Glutamatergic neuron (in vitro differentiated cells): ENCODE measurements around the gene CDK5R1. TPM values are rescaled to one million over a fixed set of nuclear protein-coding genes. Genes with fewer than 3 reads are reported as not detected.
"Not testable (repeated sequence)": the region's sequence is repeated elsewhere in the genome, so short reads cannot be mapped to it uniquely, and the experiment has no call there.

Source experiments
- DNase-seq: peaks from one replicate; pipeline ENCODE4 v3.0.0; 2022
- H3K27ac Mint-ChIP-seq: one replicate; pipeline ENCODE4 v1.8.0; 2020; ENCODE audit warnings: mild to moderate bottlenecking, mixed read lengths, inconsistent platforms; ENCODE audit not compliant: unreplicated experiment
- H3K27me3 Mint-ChIP-seq: one replicate; pipeline ENCODE4 v1.8.0; 2020; ENCODE audit warnings: mild to moderate bottlenecking, moderate library complexity, mixed read lengths, inconsistent platforms; ENCODE audit not compliant: unreplicated experiment
- H3K36me3 Mint-ChIP-seq: one replicate; pipeline ENCODE4 v1.8.0; 2020; ENCODE audit warnings: mild to moderate bottlenecking, mixed read lengths, inconsistent platforms; ENCODE audit not compliant: unreplicated experiment
- H3K4me1 Mint-ChIP-seq: one replicate; pipeline ENCODE4 v1.8.0; 2020; ENCODE audit warnings: mild to moderate bottlenecking, low read depth, mixed read lengths, inconsistent platforms; ENCODE audit not compliant: unreplicated experiment
- H3K4me3 Mint-ChIP-seq: one replicate; pipeline ENCODE4 v1.8.0; 2020; ENCODE audit warnings: mild to moderate bottlenecking, mixed read lengths, inconsistent platforms; ENCODE audit not compliant: unreplicated experiment
- H3K9me3 Mint-ChIP-seq: one replicate; pipeline ENCODE4 v1.8.0; 2020; ENCODE audit warnings: mild to moderate bottlenecking, moderate library complexity, mixed read lengths, inconsistent platforms; ENCODE audit not compliant: unreplicated experiment
- CTCF ChIP-seq: fragments of 200-600 bp; sonication (generic); IDR thresholded peaks from one replicate; pipeline ENCODE4 v1.5.0; 2021; ENCODE audit not compliant: partially characterized antibody, unreplicated experiment
- total RNA-seq: library from RNA; stranded (reverse); fragmentation: NEBNext Ultra II Directional; extraction: Animal tissue kit (Norgen Biotek cat#: 25700); gene quantifications from one replicate; pipeline ENCODE4 v1.2.1, GENCODE V29; 2021; ENCODE audit not compliant: unreplicated experiment

CDK5R1 gene
- total RNA-seq, 1 donor from 2014 or later = 73.9 TPM

GRCh38 chr17:32449963-32450362, 36.8 kb upstream of the CDK5R1 start:
- TF ChIP-seq CTCF = no peak
- Mint-ChIP-seq H3K27me3 (no peaks in the 10 kb centered on the region), H3K36me3 (no peaks in the 10 kb centered on the region), H3K4me1 (peaks cover 12% of the 10 kb centered on the region), H3K27ac (no peak overlapping the region), H3K4me3 (no peak overlapping the region), H3K9me3 (no peaks in the 10 kb centered on the region)
- no peak for DNase-seq

DNA sequence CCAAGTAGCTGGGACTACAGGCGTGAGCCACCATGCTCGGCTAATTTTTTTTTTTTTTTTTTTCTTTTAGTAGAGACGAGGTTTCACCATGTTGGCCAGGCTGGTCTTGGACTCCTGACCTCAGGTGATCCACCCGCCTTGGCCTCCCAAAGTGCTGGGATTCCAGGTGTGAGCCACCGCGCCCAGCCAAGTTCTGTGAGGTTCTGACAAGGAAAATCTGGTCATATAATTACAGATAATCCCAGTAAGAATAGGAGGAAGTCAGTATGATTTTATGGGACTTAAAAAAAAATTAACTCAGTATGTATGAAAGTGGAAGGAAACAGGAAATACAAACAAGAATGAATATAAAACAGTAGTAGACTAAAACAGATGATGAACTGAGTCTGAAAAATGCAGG, 36.4 kb upstream of the CDK5R1 start:
- DNase-seq, H3K27ac Mint-ChIP-seq, H3K4me3 Mint-ChIP-seq, H3K27me3 Mint-ChIP-seq, H3K9me3 Mint-ChIP-seq, H3K36me3 Mint-ChIP-seq, H3K4me1 Mint-ChIP-seq: not testable (repeated sequence)

DNA sequence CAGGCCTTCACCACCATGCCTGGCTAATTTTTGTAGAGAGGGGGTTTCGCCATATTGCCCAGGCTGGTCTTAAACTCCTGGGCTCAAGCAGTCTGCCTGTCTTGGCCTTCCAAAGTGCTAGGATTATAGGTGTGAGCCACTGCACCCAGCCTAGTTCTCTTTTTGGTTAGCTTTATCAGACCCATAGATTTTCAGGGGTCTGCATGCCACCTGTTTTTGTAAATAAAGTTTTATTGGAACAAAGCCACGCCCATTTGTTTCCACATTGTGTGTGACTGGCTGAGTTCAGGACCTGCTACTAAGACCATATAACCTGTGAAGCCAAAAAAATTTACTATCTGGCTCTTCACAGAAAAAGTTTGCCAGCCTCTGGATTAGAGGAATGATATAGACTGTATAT, 34.9 kb upstream of the CDK5R1 start:
- H3K4me1 Mint-ChIP-seq = peaks cover 2% of the 10 kb centered on the region
- TF ChIP-seq CTCF = no peak
- H3K27ac Mint-ChIP-seq = no peak overlapping the region
- no peak overlapping the region for H3K4me3 Mint-ChIP-seq
- H3K27me3 Mint-ChIP-seq = no peaks in the 10 kb centered on the region
- no peak for DNase-seq
- no peaks in the 10 kb centered on the region for H3K9me3 Mint-ChIP-seq
- no peaks in the 10 kb centered on the region for H3K36me3 Mint-ChIP-seq

- Mint-ChIP-seq H3K9me3 (no peaks in the 10 kb centered on the region), H3K27ac (no peak overlapping the region), H3K27me3 (no peaks in the 10 kb centered on the region), H3K4me3 (no peak overlapping the region), H3K4me1 (no peaks in the 10 kb centered on the region), H3K36me3 (no peaks in the 10 kb centered on the region)
- no peak for DNase-seq
- no peak for TF ChIP-seq CTCF
These were observed 34.5 kb upstream of the CDK5R1 start for GRCh38 chr17:32452281-32452680.

GRCh38 chr17:32453370-32453769, 33.4 kb upstream of the CDK5R1 start:
- no peak for DNase-seq
- H3K27ac Mint-ChIP-seq = no peak overlapping the region
- H3K9me3 Mint-ChIP-seq = no peaks in the 10 kb centered on the region
- no peak overlapping the region for H3K4me3 Mint-ChIP-seq
- no peaks in the 10 kb centered on the region for H3K4me1 Mint-ChIP-seq
- H3K27me3 Mint-ChIP-seq = no peaks in the 10 kb centered on the region
- H3K36me3 Mint-ChIP-seq = no peaks in the 10 kb centered on the region
- TF ChIP-seq CTCF = no peak

DNA sequence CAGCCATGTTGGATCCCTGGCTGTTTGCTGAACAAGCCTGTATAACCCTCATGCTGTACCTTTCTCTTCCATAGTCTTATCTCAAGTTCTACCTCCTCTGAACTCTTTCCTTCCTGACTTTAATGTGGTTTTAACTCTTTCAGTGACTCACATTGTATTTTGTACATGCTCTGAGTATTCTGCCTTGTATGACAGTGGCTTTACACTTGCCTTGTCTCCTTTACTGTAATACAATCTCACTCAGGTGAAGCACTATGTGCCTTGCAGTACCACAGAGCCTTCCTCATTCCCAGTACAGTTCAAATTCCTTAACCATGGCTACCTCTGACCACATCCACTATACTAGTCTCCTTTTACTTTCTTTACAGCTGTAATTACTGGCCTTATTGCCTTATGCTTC, 28.4 kb upstream of the CDK5R1 start:
- Mint-ChIP-seq H3K27ac (no peak overlapping the region), H3K9me3 (no peaks in the 10 kb centered on the region), H3K27me3 (peaks cover 4% of the 10 kb centered on the region), H3K4me1 (peaks cover 2% of the 10 kb centered on the region), H3K36me3 (no peaks in the 10 kb centered on the region), H3K4me3 (no peak overlapping the region)
- TF ChIP-seq CTCF = no peak
- DNase-seq = no peak
